GM23338 (cell line): ENCODE data around the gene SYP. TPM values are rescaled to one million over a fixed set of nuclear protein-coding genes. Genes with fewer than 3 reads are reported as not detected.

ENCODE experiments used
- ATAC-seq: fragments of 200-7000 bp; cut with Tn5 transposase; 3 replicates; pipeline ENCODE4 v1.9.1; 2020
- DNase-seq: peaks from one replicate; pipeline ENCODE4 v3.0.0-alpha.2; 2015; ENCODE audit warnings: low spot score
- H2AFZ ChIP-seq: fragments of 200-600 bp; sonication (generic); 2 replicates; pipeline ENCODE4 v1.8.0; 2016; ENCODE audit warnings: antibody characterized with exemption, mild to moderate bottlenecking, moderate library complexity
- H3F3A ChIP-seq: fragments of 200-600 bp; sonication (generic); replicated peaks from 2 replicates; pipeline ENCODE4 v1.8.0; 2017; ENCODE audit warnings: antibody characterized with exemption, mixed run types, low read depth
- H3K27ac ChIP-seq: fragments of 200-600 bp; sonication (generic); 2 replicates; pipeline ENCODE4 v1.6.1; 2016; ENCODE audit warnings: low read depth
- H3K27me3 ChIP-seq: fragments of 200-600 bp; sonication (generic); 2 replicates; pipeline ENCODE4 v1.8.0; 2016; ENCODE audit warnings: mild to moderate bottlenecking, mixed run types, moderate library complexity; ENCODE audit not compliant: insufficient read depth
- H3K36me3 ChIP-seq: fragments of 200-600 bp; sonication (generic); 2 replicates; pipeline ENCODE4 v1.8.0; 2016; ENCODE audit warnings: mild to moderate bottlenecking; ENCODE audit not compliant: insufficient read depth
- H3K4me1 ChIP-seq: fragments of 200-600 bp; sonication (generic); 2 replicates; pipeline ENCODE4 v1.8.0; 2016; ENCODE audit warnings: mild to moderate bottlenecking, moderate library complexity; ENCODE audit not compliant: insufficient read depth
- H3K4me2 ChIP-seq: fragments of 200-600 bp; sonication (generic); 2 replicates; pipeline ENCODE4 v1.7.1; 2017; ENCODE audit warnings: mixed run types
- H3K4me3 ChIP-seq: fragments of 200-600 bp; sonication (generic); 2 replicates; pipeline ENCODE4 v1.6.1; 2016; ENCODE audit warnings: mixed run types
- H3K79me2 ChIP-seq: fragments of 200-600 bp; sonication (generic); replicated peaks from 2 replicates; pipeline ENCODE4 v1.8.0; 2017; ENCODE audit warnings: mild to moderate bottlenecking; ENCODE audit not compliant: insufficient read depth
- H3K9me2 ChIP-seq: fragments of 200-600 bp; sonication (generic); 2 replicates; pipeline ENCODE4 v1.8.0; 2017; ENCODE audit not compliant: insufficient read depth
- H4K20me1 ChIP-seq: fragments of 200-600 bp; sonication (generic); replicated peaks from 2 replicates; pipeline ENCODE4 v1.8.0; 2017; ENCODE audit warnings: mild to moderate bottlenecking; ENCODE audit not compliant: insufficient read depth
- H3K27ac Mint-ChIP-seq: 2 replicates; pipeline ENCODE4 v1.8.0; 2020; ENCODE audit warnings: inconsistent platforms, mild to moderate bottlenecking, moderate library complexity, mixed read lengths
- H3K27me3 Mint-ChIP-seq: 3 replicates; pipeline ENCODE4 v1.8.0; 2022; ENCODE audit warnings: low read depth, mild to moderate bottlenecking, moderate library complexity, mixed read lengths, inconsistent platforms; ENCODE audit not compliant: insufficient read depth, poor library complexity
- H3K36me3 Mint-ChIP-seq: 3 replicates; pipeline ENCODE4 v1.8.0; 2021; ENCODE audit warnings: low read depth, mild to moderate bottlenecking, inconsistent platforms, moderate library complexity, mixed read lengths
- H3K4me1 Mint-ChIP-seq: 3 replicates; pipeline ENCODE4 v1.8.0; 2020; ENCODE audit warnings: mild to moderate bottlenecking, inconsistent platforms, mixed read lengths
- H3K4me3 Mint-ChIP-seq: 3 replicates; pipeline ENCODE4 v1.8.0; 2021; ENCODE audit warnings: moderate library complexity, mild to moderate bottlenecking, inconsistent platforms, mixed read lengths
- H3K9me3 Mint-ChIP-seq: 3 replicates; pipeline ENCODE4 v1.8.0; 2020; ENCODE audit warnings: moderate library complexity, mild to moderate bottlenecking, inconsistent platforms, mixed read lengths
- CTCF ChIP-seq, 2 experiments: fragments of 200-600 bp in 1 of 2; sonication (generic) in 1 of 2; conservative IDR thresholded peaks; 2 replicates each; pipeline versions ENCODE4 v1.5.1 to v1.6.1; 2016 to 2017; ENCODE audit warnings: antibody characterized with exemption in 2 of 2, low read depth in 2 of 2, mild to moderate bottlenecking in 2 of 2, moderate library complexity in 1 of 2
- EZH2 ChIP-seq: fragments of 200-600 bp; sonication (generic); IDR thresholded peaks from one replicate; pipeline ENCODE4 v1.8.0; 2017; ENCODE audit warnings: antibody characterized with exemption, mild to moderate bottlenecking, low read depth; ENCODE audit not compliant: unreplicated experiment
- ZNF331 ChIP-seq: fragments of 250-450 bp; sonication (Bioruptor Pico); IDR thresholded peaks from 2 replicates; pipeline ENCODE4 v1.5.0; 2020; ENCODE audit warnings: low read depth, mild to moderate bottlenecking, moderate library complexity
- polyA plus RNA-seq: library from polyadenylated mRNA; unstranded; fragments of >200 nt; fragmentation: Nextera tagmentation; extraction: Ambion mirVana; gene quantifications from 2 replicates; pipeline ENCODE4 v1.2.1, GENCODE V29; 2016
- total RNA-seq: library from RNA; depleted of rRNA; stranded (reverse); fragments of >200 nt; shearing (Covaris generic); gene quantifications from 2 replicates; pipeline ENCODE4 v1.2.3, GENCODE V29; 2014
- TF ChIP-seq, protein P1 (sequence below): fragments of 250-450 bp; sonication (Bioruptor Pico); IDR thresholded peaks from 2 replicates; pipeline ENCODE4 v1.5.0; 2020; ENCODE audit warnings: mild to moderate bottlenecking, moderate library complexity

SYP gene
- total and polyA plus RNA-seq, 2 experiments from 2014 or later: 3.7 to 9.1 TPM

DNA sequence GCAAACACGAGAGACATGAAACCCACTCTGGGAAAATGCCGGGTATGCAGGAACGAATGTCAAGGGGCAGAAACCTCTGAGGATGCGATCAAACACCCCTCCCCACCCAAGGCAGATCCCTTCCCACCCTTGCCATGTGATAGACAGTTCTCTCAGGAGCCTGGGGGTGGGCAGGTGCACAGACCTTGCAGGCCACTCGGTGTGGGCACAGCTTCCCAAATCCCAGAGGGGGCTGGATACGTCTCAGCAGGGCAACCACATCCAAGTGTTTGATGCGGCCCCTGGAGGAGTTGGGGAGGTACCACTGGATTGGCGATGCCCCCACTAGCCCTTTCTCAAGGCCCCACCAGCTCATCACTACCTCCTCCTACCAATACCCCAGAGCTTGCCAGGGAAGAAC lies 10.4 kb upstream of the SYP start (continued):
- TF ChIP-seq, protein P1, sequence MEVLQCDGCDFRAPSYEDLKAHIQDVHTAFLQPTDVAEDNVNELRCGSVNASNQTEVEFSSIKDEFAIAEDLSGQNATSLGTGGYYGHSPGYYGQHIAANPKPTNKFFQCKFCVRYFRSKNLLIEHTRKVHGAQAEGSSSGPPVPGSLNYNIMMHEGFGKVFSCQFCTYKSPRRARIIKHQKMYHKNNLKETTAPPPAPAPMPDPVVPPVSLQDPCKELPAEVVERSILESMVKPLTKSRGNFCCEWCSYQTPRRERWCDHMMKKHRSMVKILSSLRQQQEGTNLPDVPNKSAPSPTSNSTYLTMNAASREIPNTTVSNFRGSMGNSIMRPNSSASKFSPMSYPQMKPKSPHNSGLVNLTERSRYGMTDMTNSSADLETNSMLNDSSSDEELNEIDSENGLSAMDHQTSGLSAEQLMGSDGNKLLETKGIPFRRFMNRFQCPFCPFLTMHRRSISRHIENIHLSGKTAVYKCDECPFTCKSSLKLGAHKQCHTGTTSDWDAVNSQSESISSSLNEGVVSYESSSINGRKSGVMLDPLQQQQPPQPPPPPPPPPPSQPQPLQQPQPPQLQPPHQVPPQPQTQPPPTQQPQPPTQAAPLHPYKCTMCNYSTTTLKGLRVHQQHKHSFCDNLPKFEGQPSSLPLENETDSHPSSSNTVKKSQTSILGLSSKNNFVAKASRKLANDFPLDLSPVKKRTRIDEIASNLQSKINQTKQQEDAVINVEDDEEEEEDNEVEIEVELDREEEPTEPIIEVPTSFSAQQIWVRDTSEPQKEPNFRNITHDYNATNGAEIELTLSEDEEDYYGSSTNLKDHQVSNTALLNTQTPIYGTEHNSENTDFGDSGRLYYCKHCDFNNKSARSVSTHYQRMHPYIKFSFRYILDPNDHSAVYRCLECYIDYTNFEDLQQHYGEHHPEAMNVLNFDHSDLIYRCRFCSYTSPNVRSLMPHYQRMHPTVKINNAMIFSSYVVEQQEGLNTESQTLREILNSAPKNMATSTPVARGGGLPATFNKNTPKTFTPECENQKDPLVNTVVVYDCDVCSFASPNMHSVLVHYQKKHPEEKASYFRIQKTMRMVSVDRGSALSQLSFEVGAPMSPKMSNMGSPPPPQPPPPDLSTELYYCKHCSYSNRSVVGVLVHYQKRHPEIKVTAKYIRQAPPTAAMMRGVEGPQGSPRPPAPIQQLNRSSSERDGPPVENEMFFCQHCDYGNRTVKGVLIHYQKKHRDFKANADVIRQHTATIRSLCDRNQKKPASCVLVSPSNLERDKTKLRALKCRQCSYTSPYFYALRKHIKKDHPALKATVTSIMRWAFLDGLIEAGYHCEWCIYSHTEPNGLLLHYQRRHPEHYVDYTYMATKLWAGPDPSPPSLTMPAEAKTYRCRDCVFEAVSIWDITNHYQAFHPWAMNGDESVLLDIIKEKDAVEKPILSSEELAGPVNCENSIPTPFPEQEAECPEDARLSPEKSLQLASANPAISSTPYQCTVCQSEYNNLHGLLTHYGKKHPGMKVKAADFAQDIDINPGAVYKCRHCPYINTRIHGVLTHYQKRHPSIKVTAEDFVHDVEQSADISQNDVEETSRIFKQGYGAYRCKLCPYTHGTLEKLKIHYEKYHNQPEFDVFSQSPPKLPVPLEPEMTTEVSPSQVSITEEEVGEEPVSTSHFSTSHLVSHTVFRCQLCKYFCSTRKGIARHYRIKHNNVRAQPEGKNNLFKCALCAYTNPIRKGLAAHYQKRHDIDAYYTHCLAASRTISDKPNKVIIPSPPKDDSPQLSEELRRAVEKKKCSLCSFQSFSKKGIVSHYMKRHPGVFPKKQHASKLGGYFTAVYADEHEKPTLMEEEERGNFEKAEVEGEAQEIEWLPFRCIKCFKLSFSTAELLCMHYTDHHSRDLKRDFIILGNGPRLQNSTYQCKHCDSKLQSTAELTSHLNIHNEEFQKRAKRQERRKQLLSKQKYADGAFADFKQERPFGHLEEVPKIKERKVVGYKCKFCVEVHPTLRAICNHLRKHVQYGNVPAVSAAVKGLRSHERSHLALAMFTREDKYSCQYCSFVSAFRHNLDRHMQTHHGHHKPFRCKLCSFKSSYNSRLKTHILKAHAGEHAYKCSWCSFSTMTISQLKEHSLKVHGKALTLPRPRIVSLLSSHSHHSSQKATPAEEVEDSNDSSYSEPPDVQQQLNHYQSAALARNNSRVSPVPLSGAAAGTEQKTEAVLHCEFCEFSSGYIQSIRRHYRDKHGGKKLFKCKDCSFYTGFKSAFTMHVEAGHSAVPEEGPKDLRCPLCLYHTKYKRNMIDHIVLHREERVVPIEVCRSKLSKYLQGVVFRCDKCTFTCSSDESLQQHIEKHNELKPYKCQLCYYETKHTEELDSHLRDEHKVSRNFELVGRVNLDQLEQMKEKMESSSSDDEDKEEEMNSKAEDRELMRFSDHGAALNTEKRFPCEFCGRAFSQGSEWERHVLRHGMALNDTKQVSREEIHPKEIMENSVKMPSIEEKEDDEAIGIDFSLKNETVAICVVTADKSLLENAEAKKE (CRISPR knock-in tag): no peak
- TF ChIP-seq ZNF331 (CRISPR knock-in tag): no peak

GRCh38 chrX:49209434-49210251 lies 9.7 kb upstream of the SYP start:
- Histone ChIP-seq H4K20me1 (no peaks in the 10 kb centered on the region), H3F3A (no peaks in the 10 kb centered on the region), H3K4me2 (peak overlapping the region; percentile 69), H3K27me3 (no peaks in the 10 kb centered on the region), H3K79me2 (no peaks in the 10 kb centered on the region), H3K36me3 (no peaks in the 10 kb centered on the region), H3K4me1 (no peaks in the 10 kb centered on the region; the same call in 1 of the 2 replicates), H2AFZ (peak overlapping the region; percentile 73; the same call in 1 of the 2 replicates), H3K4me3 (peak overlapping the region; percentile 41; the same call in 1 of the 2 replicates), H3K27ac (no peak overlapping the region), H3K9me2 (no peaks in the 10 kb centered on the region)
- Mint-ChIP-seq H3K4me3 (no peak overlapping the region), H3K4me1 (no peaks in the 10 kb centered on the region; the same call in 2 of the 3 replicates), H3K36me3 (no peaks in the 10 kb centered on the region), H3K27ac (no peak overlapping the region), H3K9me3 (no peaks in the 10 kb centered on the region), H3K27me3 (peaks cover 6% of the 10 kb centered on the region)
- ATAC-seq (peak; percentile 87), DNase-seq (peak; percentile 73)
- TF ChIP-seq EZH2: no peak
- TF ChIP-seq CTCF (conservative IDR thresholded peaks at IDR 0.05; ENCODE audit: low read depth in 2 of 2): peak; percentile 20 to 48; a peak in 3 of 4 replicates
